ENCODE results near the gene CCDC73. TPM values are rescaled to one million over a fixed set of nuclear protein-coding genes. Genes with fewer than 3 reads are reported as not detected.
"Not testable (repeated sequence)": the region's sequence is repeated elsewhere in the genome, so short reads cannot be mapped to it uniquely, and the experiment has no call there.

Gene CCDC73
- total RNA-seq, 1 donor = not detected

GRCh38 chr11:32772731-32773130, 21.7 kb downstream of the CCDC73 start:
- H3K4me3 ChIP-seq (ENCODE audit: low read depth, low read length) = no peak overlapping the region
- no peak for TF ChIP-seq CTCF (IDR thresholded peaks at IDR 0.05; ENCODE audit: insufficient read depth, low read depth, low read length)
- DNase-seq (ENCODE audit: low read depth) = no peak

- not testable (repeated sequence) for DNase-seq (ENCODE audit: low read depth); H3K4me3 ChIP-seq (ENCODE audit: low read depth, low read length)
These were observed 32.7 kb downstream of the CCDC73 start for GRCh38 chr11:32761774-32762173.

GRCh38 chr11:32758291-32758690, 36.2 kb downstream of the CCDC73 start:
- TF ChIP-seq CTCF (IDR thresholded peaks at IDR 0.05; ENCODE audit: insufficient read depth, low read depth, low read length) = no peak
- no peak overlapping the region for H3K4me3 ChIP-seq (ENCODE audit: low read depth, low read length)
- DNase-seq (ENCODE audit: low read depth) = no peak

- not testable (repeated sequence) for DNase-seq (ENCODE audit: low read depth)
These were observed 41.3 kb downstream of the CCDC73 start for GRCh38 chr11:32753181-32753580.

GRCh38 chr11:32752001-32752400, 42.5 kb downstream of the CCDC73 start:
- no peak for TF ChIP-seq CTCF (IDR thresholded peaks at IDR 0.05; ENCODE audit: insufficient read depth, low read depth, low read length)
- no peak for DNase-seq (ENCODE audit: low read depth)
- H3K4me3 ChIP-seq (ENCODE audit: low read depth, low read length) = no peak overlapping the region

More at GRCh38 chr11:32753181-32753580, 41.3 kb downstream of the CCDC73 start:
- not testable (repeated sequence) for H3K4me3 ChIP-seq (ENCODE audit: low read depth, low read length)

GRCh38 chr11:32751381-32751780, 43.1 kb downstream of the CCDC73 start:
- no peak for TF ChIP-seq CTCF (IDR thresholded peaks at IDR 0.05; ENCODE audit: insufficient read depth, low read depth, low read length)
- H3K4me3 ChIP-seq (ENCODE audit: low read depth, low read length) = no peak overlapping the region
- DNase-seq (ENCODE audit: low read depth) = no peak

GRCh38 chr11:32729976-32730375, 64.5 kb downstream of the CCDC73 start:
- no peak overlapping the region for H3K4me3 ChIP-seq (ENCODE audit: low read depth, low read length)
- no peak for TF ChIP-seq CTCF (IDR thresholded peaks at IDR 0.05; ENCODE audit: insufficient read depth, low read depth, low read length)
- DNase-seq (ENCODE audit: low read depth) = no peak

- no peak for DNase-seq (ENCODE audit: low read depth)
- no peak for TF ChIP-seq CTCF (IDR thresholded peaks at IDR 0.05; ENCODE audit: insufficient read depth, low read depth, low read length)
- H3K4me3 ChIP-seq (ENCODE audit: low read depth, low read length) = no peak overlapping the region
These were observed 71.1 kb downstream of the CCDC73 start for GRCh38 chr11:32723332-32723731.
